H1 (cell line): ENCODE data around the gene MYOG. TPM values are rescaled to one million over a fixed set of nuclear protein-coding genes. Genes with fewer than 3 reads are reported as not detected.

Source experiments
- CTCF ChIA-PET: fragments of 300-600 bp; sonication (Branson Sonifier 250); formaldehyde crosslinking; loops from one replicate; lab custom pipeline; 2021; ENCODE audit not compliant: partially characterized antibody; lab: Charles Lee
- POLR2A ChIA-PET: fragments of 300-600 bp; sonication (Branson Sonifier 250); formaldehyde crosslinking; loops from one replicate; lab custom pipeline; 2021; ENCODE audit warnings: inconsistent platforms; ENCODE audit not compliant: partially characterized antibody; lab: Charles Lee
- DNase-seq, 2 experiments: peaks; one replicate each; pipeline versions ENCODE4 v3.0.0 to v3.0.0-alpha.2; 2010 to 2022; ENCODE audit warnings: low spot score in 2 of 2, low read depth in 1 of 2, mixed read lengths in 1 of 2
- FAIRE-seq: peaks from 2 replicates; lab custom pipeline; 2011; peaks lifted over from hg19 to GRCh38; lab: Jason Lieb, UNC
- H2AFZ ChIP-seq: 2 replicates; pipeline ENCODE4 v1.8.1; 2012; ENCODE audit warnings: low read length, inconsistent platforms
- H2AK5ac ChIP-seq: 2 replicates; pipeline ENCODE4 v1.6.1; 2013; ENCODE audit warnings: low read depth, low read length
- H2BK120ac ChIP-seq: replicated peaks from 2 replicates; pipeline ENCODE3; 2013; ENCODE audit warnings: low read depth, low read length, inconsistent platforms
- H2BK12ac ChIP-seq: 2 replicates; pipeline ENCODE4 v1.6.1; 2013; ENCODE audit warnings: low read depth, low read length
- H2BK15ac ChIP-seq: 2 replicates; pipeline ENCODE4 v1.6.1; 2013; ENCODE audit warnings: low read length
- H2BK20ac ChIP-seq: 2 replicates; pipeline ENCODE4 v1.6.1; 2013; ENCODE audit warnings: low read length
- H2BK5ac ChIP-seq: 2 replicates; pipeline ENCODE4 v1.6.1; 2013; ENCODE audit warnings: low read depth, low read length
- H3K14ac ChIP-seq: 2 replicates; pipeline ENCODE4 v1.6.1; 2013; ENCODE audit warnings: inconsistent platforms; ENCODE audit not compliant: insufficient read length
- H3K18ac ChIP-seq: 2 replicates; pipeline ENCODE4 v1.6.1; 2013; ENCODE audit warnings: low read length; ENCODE audit errors: extremely low read depth
- H3K23ac ChIP-seq: 2 replicates; pipeline ENCODE4 v1.6.1; 2013; ENCODE audit warnings: inconsistent platforms; ENCODE audit not compliant: insufficient read length
- H3K23me2 ChIP-seq: 2 replicates; pipeline ENCODE4 v1.6.1; 2013; ENCODE audit warnings: low read depth, low read length
- H3K27ac ChIP-seq: 2 replicates; pipeline ENCODE4 v1.6.1; 2011; ENCODE audit warnings: low read depth, low read length, inconsistent platforms
- H3K27me3 ChIP-seq, 4 experiments: replicated peaks in 1 of 4; 1 replicate in 1 of 4; 2 replicates in 3 of 4; pipeline versions ENCODE4 v1.6.1 to v1.8.1; 2011 to 2013; ENCODE audit warnings: low read length in 3 of 4, mild to moderate bottlenecking in 3 of 4, inconsistent platforms in 2 of 4, mixed read lengths in 2 of 4, moderate library complexity in 1 of 4; ENCODE audit not compliant: control insufficient read depth in 3 of 4, insufficient read depth in 3 of 4; ENCODE audit errors: extremely low read depth in 1 of 4
- H3K36me3 ChIP-seq, 4 experiments: 2 replicates each; pipeline versions ENCODE4 v1.6.1 to v1.8.1; 2011 to 2013; ENCODE audit warnings: mild to moderate bottlenecking in 4 of 4, low read length in 3 of 4, moderate library complexity in 2 of 4, control low read depth in 1 of 4, inconsistent platforms in 1 of 4; ENCODE audit not compliant: insufficient read depth in 4 of 4, control insufficient read depth in 2 of 4
- H3K4ac ChIP-seq: replicated peaks from 2 replicates; pipeline ENCODE3; 2013; ENCODE audit warnings: low read length, low read depth, mixed read lengths, inconsistent platforms; ENCODE audit not compliant: insufficient read length
- H3K4me1 ChIP-seq, 4 experiments: replicated peaks in 1 of 4; 1 replicate in 1 of 4; 2 replicates in 3 of 4; pipeline versions ENCODE4 v1.6.1 to v1.8.1; 2011 to 2013; ENCODE audit warnings: low read length in 3 of 4, inconsistent platforms in 2 of 4, mixed read lengths in 1 of 4; ENCODE audit not compliant: insufficient read depth in 4 of 4, control insufficient read depth in 3 of 4
- H3K4me2 ChIP-seq, 2 experiments: 2 replicates each; pipeline versions ENCODE4 v1.6.1 to v1.8.1; 2011 to 2013; ENCODE audit warnings: low read depth in 2 of 2, low read length in 2 of 2, control low read depth in 1 of 2, inconsistent platforms in 1 of 2, mild to moderate bottlenecking in 1 of 2; ENCODE audit not compliant: insufficient read depth in 1 of 2
- H3K4me3 ChIP-seq, 4 experiments: fragments of 200-600, 300-600 bp in 1 of 4; sonication (generic), shearing (Covaris generic), sonication (Bioruptor Twin) in 1 of 4; 2 replicates each; pipeline versions ENCODE4 v1.5.1 to v1.8.1; 2011 to 2016; ENCODE audit warnings: low read length in 4 of 4, low read depth in 3 of 4, control low read depth in 2 of 4, inconsistent platforms in 2 of 4, mild to moderate bottlenecking in 2 of 4, mixed read lengths in 1 of 4, moderate library complexity in 1 of 4; ENCODE audit not compliant: insufficient read depth in 2 of 4; ENCODE audit errors: extremely low read depth in 1 of 4
- H3K56ac ChIP-seq: replicated peaks from 2 replicates; pipeline ENCODE3; 2013; ENCODE audit warnings: low read depth, mild to moderate bottlenecking, mixed read lengths, low read length, inconsistent platforms; ENCODE audit not compliant: insufficient read length
- H3K79me1 ChIP-seq: 2 replicates; pipeline ENCODE4 v1.6.1; 2013; ENCODE audit warnings: low read depth, low read length, control low read depth
- H3K79me2 ChIP-seq, 2 experiments: 2 replicates each; pipeline versions ENCODE4 v1.6.1 to v1.8.1; 2012 to 2013; ENCODE audit warnings: low read length in 2 of 2, mild to moderate bottlenecking in 2 of 2, inconsistent platforms in 1 of 2; ENCODE audit not compliant: insufficient read depth in 2 of 2, control insufficient read depth in 1 of 2
- H3K9ac ChIP-seq, 4 experiments: replicated peaks in 1 of 4; 1 replicate in 1 of 4; 2 replicates in 3 of 4; pipeline versions ENCODE4 v1.6.1 to v1.8.1; 2011 to 2013; ENCODE audit warnings: low read depth in 3 of 4, low read length in 3 of 4, control low read depth in 2 of 4, mild to moderate bottlenecking in 2 of 4, moderate library complexity in 2 of 4, inconsistent platforms in 1 of 4; ENCODE audit errors: extremely low read depth in 1 of 4
- H3K9me3 ChIP-seq, 2 experiments: 2 replicates each; pipeline versions ENCODE4 v1.6.1 to v1.8.1; 2012 to 2013; ENCODE audit warnings: mild to moderate bottlenecking in 2 of 2, moderate library complexity in 2 of 2, control low read depth in 1 of 2, inconsistent platforms in 1 of 2, low read depth in 1 of 2, low read length in 1 of 2, mixed read lengths in 1 of 2; ENCODE audit not compliant: insufficient read depth in 2 of 2
- H4K20me1 ChIP-seq, 2 experiments: replicated peaks in 1 of 2; 2 replicates each; pipeline versions ENCODE3 to v1.8.1; 2011 to 2013; ENCODE audit warnings: inconsistent platforms in 2 of 2, low read length in 2 of 2, mild to moderate bottlenecking in 1 of 2; ENCODE audit not compliant: insufficient read depth in 2 of 2, control insufficient read depth in 1 of 2
- H4K5ac ChIP-seq: 2 replicates; pipeline ENCODE4 v1.6.1; 2013; ENCODE audit warnings: low read length, low read depth, mixed read lengths, inconsistent platforms; ENCODE audit not compliant: insufficient read length
- H4K8ac ChIP-seq: 2 replicates; pipeline ENCODE4 v1.8.0; 2013; ENCODE audit warnings: mild to moderate bottlenecking, moderate library complexity, low read length, inconsistent platforms; ENCODE audit not compliant: insufficient read depth; ENCODE audit errors: extremely low read depth
- H4K91ac ChIP-seq: replicated peaks from 2 replicates; pipeline ENCODE3; 2013; ENCODE audit warnings: low read length, mixed read lengths, inconsistent platforms; ENCODE audit not compliant: insufficient read length
- CBX5 ChIP-seq: fragments of 300-800, 300-1000 bp; sonication (generic); IDR thresholded peaks from 2 replicates; pipeline ENCODE4 v1.7.1; 2016; ENCODE audit warnings: antibody characterized with exemption, low read length, low read depth
- CBX8 ChIP-seq: fragments of 300-800, 300-1000 bp; sonication (generic); IDR thresholded peaks from 2 replicates; pipeline ENCODE4 v1.7.1; 2016; ENCODE audit warnings: low read depth, low read length, borderline replicate concordance
- EZH2 ChIP-seq: fragments of 200-600 bp; sonication (generic); IDR thresholded peaks from 2 replicates; pipeline ENCODE4 v1.7.1; 2012; ENCODE audit warnings: low read depth, mild to moderate bottlenecking, moderate library complexity, low read length, inconsistent platforms; ENCODE audit not compliant: severe bottlenecking
- KDM4A ChIP-seq: IDR thresholded peaks from one replicate; pipeline ENCODE4 v1.7.1; 2012; ENCODE audit warnings: low read depth, mild to moderate bottlenecking, moderate library complexity, low read length, inconsistent platforms; ENCODE audit not compliant: severe bottlenecking
- MAFK ChIP-seq: IDR thresholded peaks from 2 replicates; pipeline ENCODE4 v1.6.1; 2012; ENCODE audit warnings: low read depth, mild to moderate bottlenecking, improper control_type of control experiment, low read length
- NRF1 ChIP-seq: IDR thresholded peaks from 2 replicates; pipeline ENCODE4 v1.6.1; 2011; ENCODE audit warnings: mild to moderate bottlenecking, low read depth, low read length, improper control_type of control experiment
- PHF8 ChIP-seq: fragments of 200-600 bp; sonication (generic); conservative IDR thresholded peaks from 2 replicates; pipeline ENCODE4 v1.7.1; 2012; ENCODE audit warnings: low read depth, mild to moderate bottlenecking, inconsistent platforms, low read length, moderate library complexity
- POLR2A ChIP-seq, 2 experiments: IDR thresholded peaks; 1 replicate in 1 of 2; 2 replicates in 1 of 2; pipeline ENCODE4 v1.6.1; 2011; ENCODE audit warnings: low read depth in 2 of 2, low read length in 2 of 2, mild to moderate bottlenecking in 2 of 2; ENCODE audit errors: control extremely low read depth in 1 of 2
- SAP30 ChIP-seq: fragments of 300-600 bp; sonication (generic); IDR thresholded peaks from 2 replicates; pipeline ENCODE4 v1.7.1; 2012; ENCODE audit warnings: low read length, moderate library complexity, mild to moderate bottlenecking, inconsistent platforms; ENCODE audit not compliant: insufficient read depth, insufficient replicate concordance
- SIX5 ChIP-seq: IDR thresholded peaks from 2 replicates; pipeline ENCODE4 v1.6.1; 2011; ENCODE audit warnings: mild to moderate bottlenecking, low read depth, low read length
- SP2 ChIP-seq: IDR thresholded peaks from 2 replicates; pipeline ENCODE4 v1.6.1; 2012; ENCODE audit warnings: mild to moderate bottlenecking, low read length, inconsistent platforms
- TAF1 ChIP-seq: IDR thresholded peaks from 2 replicates; pipeline ENCODE4 v1.6.1; 2011; ENCODE audit warnings: mild to moderate bottlenecking, low read depth, low read length
- WGBS, 2 experiments: shearing (Covaris generic) in 1 of 2; methylation state at CpG; one replicate each; pipeline versions ENCODE4 v1.1.6 to v1.1.7; 2013 to 2015; ENCODE audit warnings: low lambda C conversion rate in 2 of 2, mixed read lengths in 2 of 2, inconsistent platforms in 1 of 2, low coverage in 1 of 2, missing lambda C conversion rate in 1 of 2; ENCODE audit not compliant: insufficient replicate concordance in 2 of 2, insufficient coverage in 1 of 2, insufficient read length in 1 of 2; ENCODE audit errors: extremely low coverage in 1 of 2, missing lambda C conversion rate in 1 of 2; 5-methylcytosine and 5-hydroxymethylcytosine counted together
- polyA plus RNA-seq, 7 experiments: library from polyadenylated mRNA; depleted of rRNA in 3 of 7; stranded (reverse) in 5 of 7; unstranded in 2 of 7; fragments of >200 nt in 5 of 7; fragments of 200-250 nt in 2 of 7; gene quantifications; 1 replicate in 5 of 7; 2 replicates in 1 of 7; 4 replicates in 1 of 7; pipeline versions ENCODE4 v1.2.1 to v1.2.3, GENCODE V29; 2011 to 2013; ENCODE audit warnings: missing spikeins in 2 of 7, mixed read lengths in 2 of 7
- total RNA-seq: library from RNA; stranded (reverse); fragmentation: NEBNext Ultra II Directional; extraction: Animal tissue kit (Norgen Biotek cat#: 25700); gene quantifications from 2 replicates; pipeline ENCODE4 v1.2.1, GENCODE V29; 2021
- TF ChIP-seq, protein P1 (sequence below): IDR thresholded peaks from 2 replicates; pipeline ENCODE4 v1.6.1; 2012; ENCODE audit warnings: low read length, inconsistent platforms

MYOG gene
- total and polyA plus RNA-seq, 2 of the 8 experiments (the other 6 are each of a cell fraction or from before 2014, with no cell fraction given), result not detected

GRCh38 chr1:203124011-203124410 is 38.2 kb upstream of the MYOG start:
- CTCF ChIA-PET, result interaction anchor here (0.7 to 49.1 kb wide), 16 partner anchors 9 to 227 kb away, joined by 3 to 1071 read pairs (median 6); partner anchors contain the start of genes FMOD, MYOG and PPFIA4
- peaks cover 2% of the 10 kb centered on the region; the same call in 1 of the 2 replicates for H3K23me2 ChIP-seq
- peaks cover 3 to 22% (median 13%) of the 10 kb centered on the region in 4 experiments for H3K4me1 ChIP-seq
- H2AK5ac ChIP-seq, result no peak overlapping the region
- H3K36me3 ChIP-seq, result no peaks in the 10 kb centered on the region
- no peak overlapping the region for H3K56ac ChIP-seq
- no peaks in the 10 kb centered on the region for H3K9me3 ChIP-seq
- H2BK15ac ChIP-seq, result no peak overlapping the region
- H4K20me1 ChIP-seq, result no peaks in the 10 kb centered on the region
- POLR2A ChIA-PET, result interaction anchor here (1.1 kb wide), 1 partner anchor 42 kb away, joined by 3 read pairs; no protein-coding TSS in a partner anchor
- H3K27me3 ChIP-seq, result peaks cover 5 to 26% (median 16%) of the 10 kb centered on the region in 4 experiments
- H3K27ac ChIP-seq, result no peak overlapping the region
- H3K79me2 ChIP-seq, result no peaks in the 10 kb centered on the region
- H4K5ac ChIP-seq, result no peak overlapping the region
- no peak overlapping the region for H3K14ac ChIP-seq
- no peak overlapping the region for H2BK5ac ChIP-seq
- H2AFZ ChIP-seq, result 0 out of 2 replicates have a peak overlapping the region, but pooled peaks have one; percentile 16
- H3K4me2 ChIP-seq, result no peak overlapping the region
- no peak overlapping the region for H3K23ac ChIP-seq
- H3K79me1 ChIP-seq, result no peaks in the 10 kb centered on the region
- H2BK120ac ChIP-seq, result no peak overlapping the region
- H3K9ac ChIP-seq, result no peak overlapping the region
- no peak overlapping the region for H4K91ac ChIP-seq
- FAIRE-seq (no peak), DNase-seq (no peak)
- no peak overlapping the region for H2BK20ac ChIP-seq
- no peak overlapping the region for H4K8ac ChIP-seq
- H3K4me3 ChIP-seq, result no peak overlapping the region
- 78% methylated on average over 5 of the region's 5 CpGs; no CpG with 5 or more reads in 1 of the 2 experiments for WGBS, 2 experiments
- H3K4ac ChIP-seq, result no peak overlapping the region
- H3K18ac ChIP-seq, result no peak overlapping the region
- H2BK12ac ChIP-seq, result no peak overlapping the region
- TF ChIP-seq, protein P1, sequence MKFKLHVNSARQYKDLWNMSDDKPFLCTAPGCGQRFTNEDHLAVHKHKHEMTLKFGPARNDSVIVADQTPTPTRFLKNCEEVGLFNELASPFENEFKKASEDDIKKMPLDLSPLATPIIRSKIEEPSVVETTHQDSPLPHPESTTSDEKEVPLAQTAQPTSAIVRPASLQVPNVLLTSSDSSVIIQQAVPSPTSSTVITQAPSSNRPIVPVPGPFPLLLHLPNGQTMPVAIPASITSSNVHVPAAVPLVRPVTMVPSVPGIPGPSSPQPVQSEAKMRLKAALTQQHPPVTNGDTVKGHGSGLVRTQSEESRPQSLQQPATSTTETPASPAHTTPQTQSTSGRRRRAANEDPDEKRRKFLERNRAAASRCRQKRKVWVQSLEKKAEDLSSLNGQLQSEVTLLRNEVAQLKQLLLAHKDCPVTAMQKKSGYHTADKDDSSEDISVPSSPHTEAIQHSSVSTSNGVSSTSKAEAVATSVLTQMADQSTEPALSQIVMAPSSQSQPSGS, result no peak
- TF ChIP-seq CBX8, result no peak
- TF ChIP-seq SP2, result no peak
- TF ChIP-seq TAF1, result no peak
- no peak for TF ChIP-seq SIX5
- TF ChIP-seq KDM4A, result no peak
- no peak for TF ChIP-seq SAP30
- no peak for TF ChIP-seq PHF8
- TF ChIP-seq MAFK, result no peak
- no peak for TF ChIP-seq EZH2
- no peak for TF ChIP-seq NRF1
- TF ChIP-seq CBX5, result no peak
- TF ChIP-seq POLR2A (IDR thresholded peaks at IDR 0.05; ENCODE audit: control extremely low read depth in 1 of 2, low read depth in 2 of 2, low read length in 2 of 2), result no peak
